Measurements from ENCODE around the gene HTRA3. TPM values are rescaled to one million over a fixed set of nuclear protein-coding genes. Genes with fewer than 3 reads are reported as not detected.

Gene HTRA3
- total RNA-seq, 4 donors from 2014 or later, result 1.8 to 13.0 (median 6.6) TPM

- TF ChIP-seq POLR2A (IDR thresholded peaks at IDR 0.05) (no peak), CTCF (IDR thresholded peaks at IDR 0.05) (no peak)
- Histone ChIP-seq H3K27ac (no peak overlapping the region), H3K4me3 (no peak overlapping the region), H3K27me3 (peaks cover 0 to 5% (median 0%) of the 10 kb centered on the region in 4 donors), H3K9me3 (no peaks in the 10 kb centered on the region), H3K4me1 (peaks cover 4 to 27% (median 6%) of the 10 kb centered on the region in 3 donors), H3K36me3 (no peaks in the 10 kb centered on the region)
- 77 to 92% methylated on average over 10 to 33 of the region's 34 CpGs for WGBS, 2 donors
- DNase-seq, result no peak
- intact Hi-C loops (cut with DNase I), result no loop called here
Measured at GRCh38 chr4:8345053-8345945, 75.7 kb downstream of the HTRA3 start.

GRCh38 chr4:8345946-8346814 lies 76.6 kb downstream of the HTRA3 start:
- TF ChIP-seq POLR2A (IDR thresholded peaks at IDR 0.05) (no peak), CTCF (IDR thresholded peaks at IDR 0.05) (no peak)
- Histone ChIP-seq H3K4me3 (no peak overlapping the region), H3K27ac (no peak overlapping the region), H3K36me3 (no peaks in the 10 kb centered on the region), H3K4me1 (peaks cover 4 to 23% (median 6%) of the 10 kb centered on the region in 3 donors), H3K27me3 (peaks cover 0 to 5% (median 0%) of the 10 kb centered on the region in 4 donors), H3K9me3 (no peaks in the 10 kb centered on the region)
- WGBS, 2 donors, result 88 to 92% methylated on average over 14 to 31 of the region's 39 CpGs
- intact Hi-C loops (cut with DNase I), result no loop called here
- DNase-seq, result no peak

GRCh38 chr4:8346838-8347605 lies 77.5 kb downstream of the HTRA3 start:
- no peak for TF ChIP-seq POLR2A (IDR thresholded peaks at IDR 0.05)
- TF ChIP-seq CTCF (IDR thresholded peaks at IDR 0.05), result no peak
- no peak for DNase-seq
- WGBS, 2 donors, result 59 to 74% methylated on average over 3 to 7 of the region's 16 CpGs

GRCh38 chr4:8347660-8348059 lies 78.1 kb downstream of the HTRA3 start:
- peaks cover 0 to 5% (median 0%) of the 10 kb centered on the region in 4 donors for H3K27me3 ChIP-seq
- WGBS, 2 donors, result 60 to 94% methylated on average over 1 to 3 of the region's 7 CpGs
- intact Hi-C loops (cut with DNase I), result no loop called here
- H3K27ac ChIP-seq, result no peak overlapping the region
- H3K36me3 ChIP-seq, result no peaks in the 10 kb centered on the region
- H3K4me1 ChIP-seq, result peaks cover 4 to 24% (median 5%) of the 10 kb centered on the region in 3 donors
- no peaks in the 10 kb centered on the region for H3K9me3 ChIP-seq
- TF ChIP-seq POLR2A (IDR thresholded peaks at IDR 0.05), result no peak
- TF ChIP-seq CTCF (IDR thresholded peaks at IDR 0.05), result no peak
- DNase-seq, result no peak
- H3K4me3 ChIP-seq, result no peak overlapping the region

More at GRCh38 chr4:8346838-8347605, 77.5 kb downstream of the HTRA3 start:
- H3K27me3 ChIP-seq, result peaks cover 0 to 5% (median 0%) of the 10 kb centered on the region in 4 donors
- H3K27ac ChIP-seq, result no peak overlapping the region
- intact Hi-C loops (cut with DNase I), result no loop called here
- peaks cover 3 to 21% (median 4%) of the 10 kb centered on the region in 3 donors for H3K4me1 ChIP-seq
- H3K9me3 ChIP-seq, result no peaks in the 10 kb centered on the region
- no peaks in the 10 kb centered on the region for H3K36me3 ChIP-seq
- H3K4me3 ChIP-seq, result no peak overlapping the region

Measured in esophagus squamous epithelium (tissue), 5 donors.